Measurements from ENCODE around the gene BICC1. TPM values are rescaled to one million over a fixed set of nuclear protein-coding genes. Genes with fewer than 3 reads are reported as not detected.

The BICC1 gene
- total RNA-seq, 1 experiment from 2014 or later, result 0.57 TPM

DNA sequence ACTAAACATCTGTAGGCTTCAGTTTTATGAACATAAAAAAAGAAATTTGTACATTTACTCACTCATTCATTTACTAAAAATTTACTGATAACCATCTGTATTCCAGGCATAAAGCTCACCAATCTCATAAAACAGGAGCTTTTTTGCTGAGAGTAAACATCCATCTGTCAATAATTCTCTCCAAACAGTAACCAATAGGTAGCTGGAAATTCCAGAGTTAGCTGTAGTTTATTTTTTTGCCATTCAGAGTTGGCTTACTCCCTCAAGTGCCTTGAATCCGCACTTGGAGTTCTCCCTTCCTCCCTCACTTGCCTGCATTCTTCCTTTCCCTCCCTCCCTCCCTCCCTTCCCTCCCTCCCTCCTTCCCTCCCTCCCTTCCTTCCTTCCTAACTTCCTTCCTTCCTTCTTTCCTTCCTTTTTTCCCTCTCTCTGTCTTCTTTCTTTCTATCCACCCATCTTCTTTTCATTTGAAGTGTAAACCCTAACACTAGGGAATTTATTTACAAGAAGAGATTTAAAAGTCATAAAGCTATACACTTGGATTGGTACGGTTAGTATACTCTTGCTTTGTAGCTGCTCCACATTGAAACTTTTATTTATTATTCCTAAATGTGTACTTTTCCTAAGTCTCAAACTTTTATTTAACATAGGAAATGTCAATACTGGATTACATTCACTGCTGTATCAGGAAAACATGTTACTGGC is 44.6 kb upstream of the BICC1 start:
- Histone ChIP-seq H2AFZ (ENCODE audit: low read length) (no peak overlapping the region), H3K27ac (ENCODE audit: insufficient read length, low read depth, low read length) (no peak overlapping the region), H3K9ac (ENCODE audit: extremely low read depth, insufficient read length, low read length) (no peak overlapping the region), H3K18ac (ENCODE audit: insufficient read length, low read depth, low read length) (no peak overlapping the region), H3K79me2 (ENCODE audit: insufficient read depth, low read length) (no peaks in the 10 kb centered on the region), H4K8ac (replicated peaks; ENCODE audit: insufficient read length, low read depth, low read length) (no peak overlapping the region), H4K20me1 (ENCODE audit: control insufficient read depth, insufficient read depth, insufficient read length) (no peaks in the 10 kb centered on the region), H3K4me1 (ENCODE audit: insufficient read depth, low read length) (no peaks in the 10 kb centered on the region), H3K4ac (ENCODE audit: low read depth, low read length) (no peak overlapping the region), H3K79me1 (ENCODE audit: insufficient read depth, low read depth, low read length, poor library complexity, severe bottlenecking) (no peaks in the 10 kb centered on the region), H2BK15ac (ENCODE audit: low read depth, low read length) (no peak overlapping the region), H3K23ac (ENCODE audit: insufficient read length, low read depth, low read length) (no peak overlapping the region), H4K5ac (ENCODE audit: insufficient read length, low read depth, low read length) (no peak overlapping the region), H2AK5ac (ENCODE audit: insufficient read length, low read length) (no peak overlapping the region), H2BK5ac (ENCODE audit: insufficient read length, low read length) (no peak overlapping the region), H3K23me2 (ENCODE audit: insufficient read length, low read depth, low read length, poor library complexity, severe bottlenecking) (no peaks in the 10 kb centered on the region), H4K91ac (ENCODE audit: insufficient read length, low read depth, low read length) (no peak overlapping the region), H3K4me2 (ENCODE audit: insufficient read depth, insufficient read length, low read length) (no peak overlapping the region), H3K27me3 (ENCODE audit: insufficient read depth, low read length) (no peaks in the 10 kb centered on the region), H3K14ac (ENCODE audit: insufficient read depth, low read length) (no peak overlapping the region), H3K9me3 (ENCODE audit: control insufficient read depth, low read depth, low read length) (no peaks in the 10 kb centered on the region), H3K56ac (ENCODE audit: insufficient read length, low read depth, low read length) (no peak overlapping the region), H2BK20ac (ENCODE audit: low read depth, low read length, poor library complexity, severe bottlenecking) (no peak overlapping the region), H2BK12ac (ENCODE audit: insufficient read length, low read depth, low read length) (no peak overlapping the region), H2BK120ac (ENCODE audit: low read depth, low read length, poor library complexity, severe bottlenecking) (no peak overlapping the region), H3T11ph (ENCODE audit: low read length) (no peak overlapping the region)
- Mint-ChIP-seq H3K27ac (no peak overlapping the region), H3K9me3 (peaks cover 3% of the 10 kb centered on the region in 2 experiments; a peak in 4 of 5 replicates), H3K4me1 (0 out of 4 replicates have a peak, but pooled peaks cover 0 to 2% of the 10 kb centered on the region in 2 experiments), H3K36me3 (ENCODE audit: insufficient read depth in 1 of 3, low read depth in 3 of 3) (peaks cover 0 to under 1% (median 0%) of the 10 kb centered on the region in 3 experiments; a peak in 1 of 7 replicates), H3K4me3 (no peak overlapping the region), H3K27me3 (ENCODE audit: low read depth) (peaks cover 3% of the 10 kb centered on the region)
- WGBS (ENCODE audit: extremely low coverage, insufficient read length, low lambda C conversion rate), result no CpG with 5 or more reads among the region's 2 CpGs
- TF ChIP-seq, protein P1, sequence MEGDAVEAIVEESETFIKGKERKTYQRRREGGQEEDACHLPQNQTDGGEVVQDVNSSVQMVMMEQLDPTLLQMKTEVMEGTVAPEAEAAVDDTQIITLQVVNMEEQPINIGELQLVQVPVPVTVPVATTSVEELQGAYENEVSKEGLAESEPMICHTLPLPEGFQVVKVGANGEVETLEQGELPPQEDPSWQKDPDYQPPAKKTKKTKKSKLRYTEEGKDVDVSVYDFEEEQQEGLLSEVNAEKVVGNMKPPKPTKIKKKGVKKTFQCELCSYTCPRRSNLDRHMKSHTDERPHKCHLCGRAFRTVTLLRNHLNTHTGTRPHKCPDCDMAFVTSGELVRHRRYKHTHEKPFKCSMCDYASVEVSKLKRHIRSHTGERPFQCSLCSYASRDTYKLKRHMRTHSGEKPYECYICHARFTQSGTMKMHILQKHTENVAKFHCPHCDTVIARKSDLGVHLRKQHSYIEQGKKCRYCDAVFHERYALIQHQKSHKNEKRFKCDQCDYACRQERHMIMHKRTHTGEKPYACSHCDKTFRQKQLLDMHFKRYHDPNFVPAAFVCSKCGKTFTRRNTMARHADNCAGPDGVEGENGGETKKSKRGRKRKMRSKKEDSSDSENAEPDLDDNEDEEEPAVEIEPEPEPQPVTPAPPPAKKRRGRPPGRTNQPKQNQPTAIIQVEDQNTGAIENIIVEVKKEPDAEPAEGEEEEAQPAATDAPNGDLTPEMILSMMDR (conservative IDR thresholded peaks at IDR 0.05), result no peak
- DNase-seq, result no peak

All from H9 (cell line).